ENCODE data around the gene NME3.

NME3 gene

GRCh38 chr16:1818873-1819525, 47.7 kb upstream of the NME3 start:
- H3K4me3 ChIP-seq (ENCODE audit: low read length in 2 of 2), result no peak overlapping the region
- H4K8ac ChIP-seq (ENCODE audit: low read depth, low read length), result no peak overlapping the region
- H3K14ac ChIP-seq (ENCODE audit: low read length), result no peak overlapping the region
- DNase-seq (ENCODE audit: low spot score), result no peak
- no CpG with 5 or more reads among the region's 35 CpGs for WGBS, 2 donors (ENCODE audit: extremely low coverage in 2 of 2, insufficient read length in 2 of 2, insufficient replicate concordance in 1 of 2)
- no peak overlapping the region for H3K4me2 ChIP-seq (ENCODE audit: insufficient read depth, low read length, poor library complexity, severe bottlenecking)
- H3K9ac ChIP-seq (ENCODE audit: low read depth, low read length, poor library complexity), result no peak overlapping the region
- no peak overlapping the region for H2BK5ac ChIP-seq (ENCODE audit: low read length)
- H2BK120ac ChIP-seq (ENCODE audit: low read depth, low read length), result no peak overlapping the region
- no peak overlapping the region for H2BK12ac ChIP-seq (ENCODE audit: low read length)
- peaks cover 15% of the 10 kb centered on the region for H3K79me1 ChIP-seq (ENCODE audit: low read depth, low read length)
- H3K27me3 ChIP-seq (ENCODE audit: control insufficient read depth in 3 of 3, insufficient read depth in 3 of 3, low read depth in 1 of 3, low read length in 3 of 3), result no peaks in the 10 kb centered on the region
- no peaks in the 10 kb centered on the region for H3K9me3 ChIP-seq (replicated peaks in 1 of 2; ENCODE audit: control insufficient read depth in 2 of 2, insufficient read depth in 1 of 2, low read depth in 1 of 2, low read length in 2 of 2)
- H3K4ac ChIP-seq (ENCODE audit: low read length), result no peak overlapping the region
- no peak overlapping the region for H4K91ac ChIP-seq (ENCODE audit: low read depth, low read length, poor library complexity)
- H2AK5ac ChIP-seq (ENCODE audit: low read depth, low read length), result no peak overlapping the region
- H2BK15ac ChIP-seq (ENCODE audit: low read length), result no peak overlapping the region
- peaks cover 17 to 59% of the 10 kb centered on the region in 2 donors for H3K36me3 ChIP-seq (replicated peaks in 1 of 2; ENCODE audit: control insufficient read depth in 2 of 2, insufficient read depth in 2 of 2, low read length in 2 of 2)
- no peaks in the 10 kb centered on the region for H3K4me1 ChIP-seq (ENCODE audit: control insufficient read depth in 2 of 2, insufficient read depth in 1 of 2, low read depth in 1 of 2, low read length in 2 of 2)
- H3K23ac ChIP-seq (ENCODE audit: low read depth, low read length, poor library complexity), result no peak overlapping the region
- no peak overlapping the region for H3K18ac ChIP-seq (ENCODE audit: low read length)
- no peak overlapping the region for H2AFZ ChIP-seq (ENCODE audit: low read length)
- no peak overlapping the region for H3K27ac ChIP-seq (replicated peaks; ENCODE audit: low read length)

- no peak overlapping the region for H4K91ac ChIP-seq (ENCODE audit: low read depth, low read length, poor library complexity)
- peaks cover 17 to 62% of the 10 kb centered on the region in 2 donors for H3K36me3 ChIP-seq (replicated peaks in 1 of 2; ENCODE audit: control insufficient read depth in 2 of 2, insufficient read depth in 2 of 2, low read length in 2 of 2)
- H2BK15ac ChIP-seq (ENCODE audit: low read length), result no peak overlapping the region
- H2BK120ac ChIP-seq (ENCODE audit: low read depth, low read length), result no peak overlapping the region
- no CpG with 5 or more reads among the region's 27 CpGs for WGBS, 2 donors (ENCODE audit: extremely low coverage in 2 of 2, insufficient read length in 2 of 2, insufficient replicate concordance in 1 of 2)
- no peaks in the 10 kb centered on the region for H3K27me3 ChIP-seq (ENCODE audit: control insufficient read depth in 3 of 3, insufficient read depth in 3 of 3, low read depth in 1 of 3, low read length in 3 of 3)
- H3K79me1 ChIP-seq (ENCODE audit: low read depth, low read length), result peaks cover 15% of the 10 kb centered on the region
- H3K4me2 ChIP-seq (ENCODE audit: insufficient read depth, low read length, poor library complexity, severe bottlenecking), result no peak overlapping the region
- no peak overlapping the region for H2BK12ac ChIP-seq (ENCODE audit: low read length)
- no peak for DNase-seq (ENCODE audit: low spot score)
- H2AK5ac ChIP-seq (ENCODE audit: low read depth, low read length), result no peak overlapping the region
- no peak overlapping the region for H3K27ac ChIP-seq (replicated peaks; ENCODE audit: low read length)
- no peaks in the 10 kb centered on the region for H3K4me1 ChIP-seq (ENCODE audit: control insufficient read depth in 2 of 2, insufficient read depth in 1 of 2, low read depth in 1 of 2, low read length in 2 of 2)
- peak overlapping the region; percentile 75 for H2BK5ac ChIP-seq (ENCODE audit: low read length)
- H3K14ac ChIP-seq (ENCODE audit: low read length), result no peak overlapping the region
- no peak overlapping the region for H3K23ac ChIP-seq (ENCODE audit: low read depth, low read length, poor library complexity)
- no peak overlapping the region for H2AFZ ChIP-seq (ENCODE audit: low read length)
- H3K9me3 ChIP-seq (replicated peaks in 1 of 2; ENCODE audit: control insufficient read depth in 2 of 2, insufficient read depth in 1 of 2, low read depth in 1 of 2, low read length in 2 of 2), result no peaks in the 10 kb centered on the region
- H3K4me3 ChIP-seq (ENCODE audit: low read length in 2 of 2), result no peak overlapping the region
- no peak overlapping the region for H3K18ac ChIP-seq (ENCODE audit: low read length)
- no peak overlapping the region for H3K4ac ChIP-seq (ENCODE audit: low read length)
- H4K8ac ChIP-seq (ENCODE audit: low read depth, low read length), result no peak overlapping the region
- H3K9ac ChIP-seq (ENCODE audit: low read depth, low read length, poor library complexity), result no peak overlapping the region
Measured at GRCh38 chr16:1818204-1818872, 47.0 kb upstream of the NME3 start.

GRCh38 chr16:1817716-1818115, 46.4 kb upstream of the NME3 start:
- peaks cover 13% of the 10 kb centered on the region for H3K79me1 ChIP-seq (ENCODE audit: low read depth, low read length)
- no peaks in the 10 kb centered on the region for H3K4me1 ChIP-seq (ENCODE audit: control insufficient read depth in 2 of 2, insufficient read depth in 1 of 2, low read depth in 1 of 2, low read length in 2 of 2)
- H3K9me3 ChIP-seq (replicated peaks in 1 of 2; ENCODE audit: control insufficient read depth in 2 of 2, insufficient read depth in 1 of 2, low read depth in 1 of 2, low read length in 2 of 2), result no peaks in the 10 kb centered on the region
- no peak overlapping the region for H2BK12ac ChIP-seq (ENCODE audit: low read length)
- peaks cover 15 to 65% of the 10 kb centered on the region in 2 donors for H3K36me3 ChIP-seq (replicated peaks in 1 of 2; ENCODE audit: control insufficient read depth in 2 of 2, insufficient read depth in 2 of 2, low read length in 2 of 2)
- no peak overlapping the region for H4K91ac ChIP-seq (ENCODE audit: low read depth, low read length, poor library complexity)
- no peak overlapping the region for H2BK15ac ChIP-seq (ENCODE audit: low read length)
- no peak overlapping the region for H3K4me2 ChIP-seq (ENCODE audit: insufficient read depth, low read length, poor library complexity, severe bottlenecking)
- no peak overlapping the region for H3K4ac ChIP-seq (ENCODE audit: low read length)
- H3K9ac ChIP-seq (ENCODE audit: low read depth, low read length, poor library complexity), result no peak overlapping the region
- no peak overlapping the region for H2BK120ac ChIP-seq (ENCODE audit: low read depth, low read length)
- H4K8ac ChIP-seq (ENCODE audit: low read depth, low read length), result peak overlapping the region; percentile 65
- H3K27ac ChIP-seq (replicated peaks; ENCODE audit: low read length), result no peak overlapping the region
- H2AK5ac ChIP-seq (ENCODE audit: low read depth, low read length), result no peak overlapping the region
- H3K23ac ChIP-seq (ENCODE audit: low read depth, low read length, poor library complexity), result no peak overlapping the region
- WGBS, 2 donors (ENCODE audit: extremely low coverage in 2 of 2, insufficient read length in 2 of 2, insufficient replicate concordance in 1 of 2), result no CpG with 5 or more reads among the region's 17 CpGs
- no peak overlapping the region for H2AFZ ChIP-seq (ENCODE audit: low read length)
- H3K18ac ChIP-seq (ENCODE audit: low read length), result no peak overlapping the region
- H2BK5ac ChIP-seq (ENCODE audit: low read length), result peak overlapping the region; percentile 75
- H3K4me3 ChIP-seq (ENCODE audit: low read length in 2 of 2), result no peak overlapping the region
- DNase-seq (ENCODE audit: low spot score), result no peak
- H3K14ac ChIP-seq (ENCODE audit: low read length), result no peak overlapping the region
- H3K27me3 ChIP-seq (ENCODE audit: control insufficient read depth in 3 of 3, insufficient read depth in 3 of 3, low read depth in 1 of 3, low read length in 3 of 3), result no peaks in the 10 kb centered on the region

GRCh38 chr16:1817276-1817589, 45.9 kb upstream of the NME3 start:
- H3K23ac ChIP-seq (ENCODE audit: low read depth, low read length, poor library complexity), result no peak overlapping the region

More at GRCh38 chr16:1817276-1817589, 45.9 kb upstream of the NME3 start:
- Histone ChIP-seq H3K18ac (ENCODE audit: low read length) (no peak overlapping the region), H2AFZ (ENCODE audit: low read length) (no peak overlapping the region), H4K91ac (ENCODE audit: low read depth, low read length, poor library complexity) (no peak overlapping the region), H3K4me1 (ENCODE audit: control insufficient read depth in 2 of 2, insufficient read depth in 1 of 2, low read depth in 1 of 2, low read length in 2 of 2) (no peaks in the 10 kb centered on the region), H2BK12ac (ENCODE audit: low read length) (no peak overlapping the region), H3K4ac (ENCODE audit: low read length) (no peak overlapping the region), H3K4me3 (ENCODE audit: low read length in 2 of 2) (no peak overlapping the region), H3K79me1 (ENCODE audit: low read depth, low read length) (peaks cover 10% of the 10 kb centered on the region), H3K4me2 (ENCODE audit: insufficient read depth, low read length, poor library complexity, severe bottlenecking) (no peak overlapping the region), H3K9ac (ENCODE audit: low read depth, low read length, poor library complexity) (no peak overlapping the region), H3K9me3 (replicated peaks in 1 of 2; ENCODE audit: control insufficient read depth in 2 of 2, insufficient read depth in 1 of 2, low read depth in 1 of 2, low read length in 2 of 2) (no peaks in the 10 kb centered on the region), H4K8ac (ENCODE audit: low read depth, low read length) (no peak overlapping the region), H3K14ac (ENCODE audit: low read length) (no peak overlapping the region), H3K27me3 (ENCODE audit: control insufficient read depth in 3 of 3, insufficient read depth in 3 of 3, low read depth in 1 of 3, low read length in 3 of 3) (no peaks in the 10 kb centered on the region), H2BK120ac (ENCODE audit: low read depth, low read length) (no peak overlapping the region), H2AK5ac (ENCODE audit: low read depth, low read length) (no peak overlapping the region), H2BK5ac (ENCODE audit: low read length) (peak overlapping the region; percentile 75), H3K36me3 (replicated peaks in 1 of 2; ENCODE audit: control insufficient read depth in 2 of 2, insufficient read depth in 2 of 2, low read length in 2 of 2) (peaks cover 11 to 61% of the 10 kb centered on the region in 2 donors), H2BK15ac (ENCODE audit: low read length) (no peak overlapping the region), H3K27ac (replicated peaks; ENCODE audit: low read length) (no peak overlapping the region)
- DNase-seq (ENCODE audit: low spot score), result no peak
- no CpG with 5 or more reads among the region's 9 CpGs for WGBS, 2 donors (ENCODE audit: extremely low coverage in 2 of 2, insufficient read length in 2 of 2, insufficient replicate concordance in 1 of 2)

All from neuronal stem cell (in vitro differentiated cells).